HepG2 (cell line): Measurements from ENCODE around the gene PTH. TPM values are rescaled to one million over a fixed set of nuclear protein-coding genes. Genes with fewer than 3 reads are reported as not detected.
A peak's percentile ranks its signal among the peaks of the same experiment; 100 is the strongest.

Experiments
- ATAC-seq: fragments of 200-7000 bp; cut with Tn5 transposase; 3 replicates; pipeline ENCODE4 v1.9.1; 2020; ENCODE audit warnings: mild to moderate bottlenecking, moderate library complexity
- BruUV-seq: library from RNA; stranded (reverse); fragments of 400-500 nt; replicated peaks from 2 replicates; lab custom pipeline; 2021; lab: Mats Ljungman, UMichigan
- CTCF ChIA-PET: fragments of 300-600 bp; formaldehyde crosslinking; extraction: SDS; loops from one replicate; lab custom pipeline; 2021; ENCODE audit warnings: low total read pairs, inconsistent platforms, low intra/inter-chr PET ratio; lab: Yijun Ruan, JAX
- POLR2A ChIA-PET: fragments of 350-600 bp; sonication (Branson Sonifier 250); formaldehyde crosslinking; loops from one replicate; lab custom pipeline; 2020; ENCODE audit warnings: antibody characterized with exemption, inconsistent platforms; lab: Yijun Ruan, JAX
- DNase-seq: peaks from one replicate; pipeline ENCODE4 v3.0.0-alpha.2; 2015; ENCODE audit warnings: low spot score
- FAIRE-seq: peaks from 3 replicates; lab custom pipeline; 2011; peaks lifted over from hg19 to GRCh38; lab: Jason Lieb, UNC
- H2AFZ ChIP-seq: one replicate; pipeline ENCODE4 v1.6.1; 2011; ENCODE audit warnings: low read length, inconsistent platforms
- H3K27ac ChIP-seq: fragments of 300-600 bp; 3 replicates; pipeline ENCODE4 v1.8.0; 2011; ENCODE audit warnings: mixed run types, mild to moderate bottlenecking, mixed read lengths, low read length, inconsistent platforms; ENCODE audit not compliant: insufficient read depth; ENCODE audit errors: extremely low read length
- H3K27me3 ChIP-seq, 2 experiments: fragments of 200-600 bp in 1 of 2; 2 replicates in 1 of 2; 3 replicates in 1 of 2; pipeline versions ENCODE4 v1.6.0 to v1.8.0; 2011; ENCODE audit warnings: low read length in 2 of 2, mild to moderate bottlenecking in 2 of 2, moderate library complexity in 2 of 2, inconsistent platforms in 1 of 2; ENCODE audit not compliant: insufficient read depth in 2 of 2, control insufficient read depth in 1 of 2
- H3K36me3 ChIP-seq, 2 experiments: fragments of 200-600 bp in 1 of 2; replicated peaks in 1 of 2; 2 replicates in 1 of 2; 3 replicates in 1 of 2; pipeline versions ENCODE4 v1.5.1 to v1.8.0; 2011; ENCODE audit warnings: low read length in 2 of 2, inconsistent platforms in 1 of 2; ENCODE audit not compliant: insufficient read depth in 2 of 2, control insufficient read depth in 1 of 2
- H3K4me1 ChIP-seq: 2 replicates; pipeline ENCODE4 v1.5.1; 2012; ENCODE audit warnings: low read length, inconsistent platforms; ENCODE audit not compliant: insufficient read depth
- H3K4me2 ChIP-seq: 2 replicates; pipeline ENCODE4 v1.6.0; 2011; ENCODE audit warnings: low read depth, low read length, inconsistent platforms
- H3K4me3 ChIP-seq, 3 experiments: fragments of 200-600 bp in 1 of 3; sonication (generic), shearing (Covaris generic) in 1 of 3; replicated peaks in 1 of 3; 2 replicates each; pipeline ENCODE4 v1.5.1; 2011 to 2016; ENCODE audit warnings: low read length in 3 of 3, inconsistent platforms in 2 of 3, low read depth in 2 of 3, mild to moderate bottlenecking in 2 of 3, control low read depth in 1 of 3, mixed read lengths in 1 of 3; ENCODE audit not compliant: insufficient read depth in 1 of 3
- H3K79me2 ChIP-seq: one replicate; pipeline ENCODE4 v1.6.1; 2011; ENCODE audit warnings: low read length, inconsistent platforms; ENCODE audit not compliant: insufficient read depth
- H3K9ac ChIP-seq: 2 replicates; pipeline ENCODE4 v1.6.0; 2011; ENCODE audit warnings: mild to moderate bottlenecking, low read depth, low read length, inconsistent platforms; ENCODE audit not compliant: insufficient read depth
- H3K9me3 ChIP-seq: 2 replicates; pipeline ENCODE4 v1.5.1; 2012; ENCODE audit warnings: mild to moderate bottlenecking, low read length
- H4K20me1 ChIP-seq: 2 replicates; pipeline ENCODE4 v1.6.0; 2011; ENCODE audit warnings: inconsistent platforms, mild to moderate bottlenecking, low read length, moderate library complexity; ENCODE audit not compliant: insufficient read depth
- BRCA1 ChIP-seq: sonication (generic); formaldehyde crosslinking; IDR thresholded peaks from 2 replicates; pipeline ENCODE4 v1.4.0; 2020; ENCODE audit warnings: missing genetic modification reagents
- CTCF ChIP-seq: sonication (generic); formaldehyde crosslinking; IDR thresholded peaks from 2 replicates; pipeline ENCODE4 v1.5.0; 2020; ENCODE audit warnings: mild to moderate bottlenecking, missing genetic modification reagents, moderate library complexity
- FOXA1 ChIP-seq, 2 experiments: fragments of 450-650 bp in 1 of 2; sonication (generic) in 1 of 2; formaldehyde crosslinking in 1 of 2; IDR thresholded peaks; 2 replicates each; pipeline versions ENCODE4 v1.4.0 to v1.6.1; 2016 to 2020; ENCODE audit warnings: missing genetic modification reagents in 1 of 2
- HMGXB3 ChIP-seq: sonication (generic); formaldehyde crosslinking; IDR thresholded peaks from 2 replicates; pipeline ENCODE4 v1.4.0; 2020; ENCODE audit warnings: missing genetic modification reagents, borderline replicate concordance
- ISX ChIP-seq: sonication (generic); formaldehyde crosslinking; conservative IDR thresholded peaks from 2 replicates; pipeline ENCODE4 v1.5.0; 2020; ENCODE audit warnings: missing genetic modification reagents
- MTF1 ChIP-seq: sonication (generic); formaldehyde crosslinking; IDR thresholded peaks from 2 replicates; pipeline ENCODE4 v1.5.0; 2020; ENCODE audit warnings: missing genetic modification reagents
- SALL1 ChIP-seq: sonication (generic); formaldehyde crosslinking; IDR thresholded peaks from 2 replicates; pipeline ENCODE4 v1.8.0; 2022; ENCODE audit warnings: mild to moderate bottlenecking, missing genetic modification reagents
- SIN3B ChIP-seq: fragments of 150-350 bp; IDR thresholded peaks from 2 replicates; pipeline ENCODE4 v1.6.1; 2014; ENCODE audit warnings: low read length
- SP5 ChIP-seq: IDR thresholded peaks from 2 replicates; pipeline ENCODE4 v1.6.1; 2016; ENCODE audit warnings: low read depth, borderline replicate concordance
- ZMYM4 ChIP-seq: sonication (generic); formaldehyde crosslinking; IDR thresholded peaks from 2 replicates; pipeline ENCODE4 v1.8.1; 2023; ENCODE audit warnings: mild to moderate bottlenecking, missing genetic modification reagents
- ZNF562 ChIP-seq: sonication (generic); formaldehyde crosslinking; IDR thresholded peaks from 2 replicates; pipeline ENCODE4 v1.8.0; 2022; ENCODE audit warnings: missing genetic modification reagents, borderline replicate concordance
- ZNF710 ChIP-seq: sonication (generic); formaldehyde crosslinking; IDR thresholded peaks from 2 replicates; pipeline ENCODE4 v1.5.0; 2020; ENCODE audit warnings: mild to moderate bottlenecking, missing genetic modification reagents, borderline replicate concordance
- WGBS: methylation state at CpG from one replicate; pipeline ENCODE4 v1.1.6; 2017; ENCODE audit warnings: low lambda C conversion rate; 5-methylcytosine and 5-hydroxymethylcytosine counted together
- in situ Hi-C: cut with HindIII; loops from 2 replicates; pipeline ENCODE4 v1.10.0; 2017; ENCODE audit warnings: low pct_unique_long_range_greater_than_20kb; ENCODE audit not compliant: extremely low pct_ligation_motif_present
- intact Hi-C: fragments of 100-400 bp; cut with micrococcal nuclease; formaldehyde crosslinking; loops from one replicate; pipeline ENCODE4 v1.10.0; 2022; ENCODE audit not compliant: unreplicated experiment
- polyA plus RNA-seq, 8 experiments: library from polyadenylated mRNA; depleted of rRNA in 3 of 8; stranded (reverse) in 7 of 8; unstranded in 1 of 8; fragments of >200 nt; fragmentation: Illumina TruSeq in 4 of 8; extraction: Trizol in 4 of 8; gene quantifications; 2 replicates each; pipeline versions ENCODE4 v1.2.1 to v1.2.3, GENCODE V29; 2011 to 2016; ENCODE audit warnings: low read depth in 4 of 8, missing spikeins in 1 of 8, mixed read lengths in 1 of 8; ENCODE audit not compliant: insufficient read depth in 1 of 8
- total RNA-seq, 5 experiments: library from RNA; depleted of rRNA; stranded (reverse); fragments of >200 nt; fragmentation: Illumina TruSeq; extraction: Trizol; gene quantifications; 2 replicates each; pipeline ENCODE4 v1.2.3, GENCODE V29; 2016; ENCODE audit warnings: low read depth in 1 of 5
- TF ChIP-seq, protein P1 (sequence below): sonication (generic); formaldehyde crosslinking; conservative IDR thresholded peaks from 2 replicates; pipeline ENCODE4 v1.4.0; 2020; ENCODE audit warnings: missing genetic modification reagents
- TF ChIP-seq, protein P2 (sequence below): sonication (generic); formaldehyde crosslinking; IDR thresholded peaks from 2 replicates; pipeline ENCODE4 v1.8.0; 2022; ENCODE audit warnings: missing genetic modification reagents, mild to moderate bottlenecking, inconsistent platforms, borderline replicate concordance

PTH gene
- total and polyA plus RNA-seq, 2 of the 13 experiments (the other 11 are each of a cell fraction or from before 2014, with no cell fraction given), result not detected

DNA sequence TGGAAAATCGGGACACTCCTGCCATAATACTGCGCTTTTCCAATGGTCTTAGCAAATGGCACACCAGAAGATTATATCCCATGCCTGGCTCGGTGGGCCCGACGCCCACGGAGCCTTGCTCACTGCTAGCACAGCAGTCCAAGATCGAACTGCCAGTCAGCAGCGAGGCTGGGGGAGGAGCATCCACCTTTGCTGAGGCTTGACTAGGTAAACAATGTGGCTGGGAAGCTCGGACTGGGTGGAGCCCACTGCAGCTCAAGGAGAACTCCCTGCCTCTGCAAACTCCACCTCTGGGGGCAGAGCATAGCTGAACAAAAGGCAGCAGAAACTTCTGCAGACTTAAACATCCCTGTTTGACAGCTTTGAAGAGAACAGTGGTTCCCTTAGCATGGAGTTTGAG, 15.6 kb downstream of the PTH start:
- ATAC-seq, result peak; percentile 95
- intact Hi-C loops, result no loop called here
- peak overlapping the region in 1 of 3 experiments; percentile 45; a peak in 3 of 6 replicates for H3K4me3 ChIP-seq
- TF ChIP-seq, protein P1, sequence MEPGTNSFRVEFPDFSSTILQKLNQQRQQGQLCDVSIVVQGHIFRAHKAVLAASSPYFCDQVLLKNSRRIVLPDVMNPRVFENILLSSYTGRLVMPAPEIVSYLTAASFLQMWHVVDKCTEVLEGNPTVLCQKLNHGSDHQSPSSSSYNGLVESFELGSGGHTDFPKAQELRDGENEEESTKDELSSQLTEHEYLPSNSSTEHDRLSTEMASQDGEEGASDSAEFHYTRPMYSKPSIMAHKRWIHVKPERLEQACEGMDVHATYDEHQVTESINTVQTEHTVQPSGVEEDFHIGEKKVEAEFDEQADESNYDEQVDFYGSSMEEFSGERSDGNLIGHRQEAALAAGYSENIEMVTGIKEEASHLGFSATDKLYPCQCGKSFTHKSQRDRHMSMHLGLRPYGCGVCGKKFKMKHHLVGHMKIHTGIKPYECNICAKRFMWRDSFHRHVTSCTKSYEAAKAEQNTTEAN (CRISPR knock-in tag), result no peak
- 0 out of 2 replicates have a peak, but pooled peaks have one; percentile 33 for TF ChIP-seq SALL1 (CRISPR knock-in tag)
- TF ChIP-seq ZMYM4 (CRISPR knock-in tag), result peak; percentile 80
- no peak for TF ChIP-seq ZNF562
- peak; percentile 33 for TF ChIP-seq CTCF (CRISPR knock-in tag)
- TF ChIP-seq, protein P2, sequence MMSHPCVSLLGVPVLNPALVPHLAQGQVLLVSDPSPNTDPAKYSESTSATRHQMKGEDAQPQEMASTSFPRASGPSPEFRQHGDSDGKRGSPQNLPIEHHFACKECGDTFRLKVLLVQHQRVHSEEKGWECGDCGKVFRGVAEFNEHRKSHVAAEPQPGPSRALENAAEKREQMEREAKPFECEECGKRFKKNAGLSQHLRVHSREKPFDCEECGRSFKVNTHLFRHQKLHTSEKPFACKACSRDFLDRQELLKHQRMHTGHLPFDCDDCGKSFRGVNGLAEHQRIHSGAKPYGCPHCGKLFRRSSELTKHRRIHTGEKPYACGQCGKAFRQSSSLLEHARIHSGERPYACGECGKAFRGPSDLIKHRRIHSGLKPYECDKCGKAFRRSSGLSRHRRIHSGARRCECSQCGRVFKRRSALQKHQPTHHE (CRISPR knock-in tag), result no peak
- no peak for TF ChIP-seq BRCA1 (CRISPR knock-in tag)
- TF ChIP-seq HMGXB3 (CRISPR knock-in tag), result no peak
- no peak for TF ChIP-seq SIN3B
- no peak for TF ChIP-seq ZNF710 (CRISPR knock-in tag)
- TF ChIP-seq SP5 (CRISPR knock-in tag), result 0 out of 2 replicates have a peak, but pooled peaks have one; percentile 28
- no peak for TF ChIP-seq MTF1 (CRISPR knock-in tag)
- no peak for TF ChIP-seq ISX (CRISPR knock-in tag)
- TF ChIP-seq FOXA1 (IDR thresholded peaks at IDR 0.05), result no peak
- TF ChIP-seq FOXA1 (CRISPR knock-in tag; IDR thresholded peaks at IDR 0.05), result peak; percentile 34; the same call in 1 of the 2 replicates

More for the DNA sequence above, 15.6 kb downstream of the PTH start:
- 0% methylated on average over 1 of the region's 9 CpGs for WGBS
- no peak overlapping the region for H3K9ac ChIP-seq
- no TSS peak for BruUV-seq
- ChIA-PET CTCF (no interaction called here), POLR2A (interaction anchor here (0.9 kb wide), 1 partner anchor 17 kb away, joined by 6 read pairs; the partner anchor contains the start of gene BTBD10)
- DNase-seq (peak; percentile 62), FAIRE-seq (no peak)
- no peaks in the 10 kb centered on the region for H3K9me3 ChIP-seq
- no peaks in the 10 kb centered on the region for H4K20me1 ChIP-seq
- H3K79me2 ChIP-seq, result no peaks in the 10 kb centered on the region
- H3K4me1 ChIP-seq, result peaks cover 14% of the 10 kb centered on the region
- peak overlapping the region; percentile 45 for H3K4me2 ChIP-seq
- H3K36me3 ChIP-seq, result no peaks in the 10 kb centered on the region
- no peak overlapping the region for H3K27ac ChIP-seq
- no peak overlapping the region for H2AFZ ChIP-seq
- no peaks in the 10 kb centered on the region for H3K27me3 ChIP-seq
- in situ Hi-C loops, result no loop called here
